ENCODE measurements around the gene FLNC. TPM values are rescaled to one million over a fixed set of nuclear protein-coding genes. Genes with fewer than 3 reads are reported as not detected.

FLNC gene
- total and polyA plus RNA-seq, 2 of the 13 experiments (the other 11 are each of a cell fraction or from before 2014, with no cell fraction given) = 0.02 TPM; not detected in 1

GRCh38 chr7:128902761-128903585 lies 72.8 kb downstream of the FLNC start (continued):
- TF ChIP-seq, protein P1, sequence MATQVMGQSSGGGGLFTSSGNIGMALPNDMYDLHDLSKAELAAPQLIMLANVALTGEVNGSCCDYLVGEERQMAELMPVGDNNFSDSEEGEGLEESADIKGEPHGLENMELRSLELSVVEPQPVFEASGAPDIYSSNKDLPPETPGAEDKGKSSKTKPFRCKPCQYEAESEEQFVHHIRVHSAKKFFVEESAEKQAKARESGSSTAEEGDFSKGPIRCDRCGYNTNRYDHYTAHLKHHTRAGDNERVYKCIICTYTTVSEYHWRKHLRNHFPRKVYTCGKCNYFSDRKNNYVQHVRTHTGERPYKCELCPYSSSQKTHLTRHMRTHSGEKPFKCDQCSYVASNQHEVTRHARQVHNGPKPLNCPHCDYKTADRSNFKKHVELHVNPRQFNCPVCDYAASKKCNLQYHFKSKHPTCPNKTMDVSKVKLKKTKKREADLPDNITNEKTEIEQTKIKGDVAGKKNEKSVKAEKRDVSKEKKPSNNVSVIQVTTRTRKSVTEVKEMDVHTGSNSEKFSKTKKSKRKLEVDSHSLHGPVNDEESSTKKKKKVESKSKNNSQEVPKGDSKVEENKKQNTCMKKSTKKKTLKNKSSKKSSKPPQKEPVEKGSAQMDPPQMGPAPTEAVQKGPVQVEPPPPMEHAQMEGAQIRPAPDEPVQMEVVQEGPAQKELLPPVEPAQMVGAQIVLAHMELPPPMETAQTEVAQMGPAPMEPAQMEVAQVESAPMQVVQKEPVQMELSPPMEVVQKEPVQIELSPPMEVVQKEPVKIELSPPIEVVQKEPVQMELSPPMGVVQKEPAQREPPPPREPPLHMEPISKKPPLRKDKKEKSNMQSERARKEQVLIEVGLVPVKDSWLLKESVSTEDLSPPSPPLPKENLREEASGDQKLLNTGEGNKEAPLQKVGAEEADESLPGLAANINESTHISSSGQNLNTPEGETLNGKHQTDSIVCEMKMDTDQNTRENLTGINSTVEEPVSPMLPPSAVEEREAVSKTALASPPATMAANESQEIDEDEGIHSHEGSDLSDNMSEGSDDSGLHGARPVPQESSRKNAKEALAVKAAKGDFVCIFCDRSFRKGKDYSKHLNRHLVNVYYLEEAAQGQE (IDR thresholded peaks at IDR 0.05; ENCODE audit: borderline replicate concordance in 1 of 2, low read depth in 1 of 2, low read length in 2 of 2) = no peak
- TF ChIP-seq, protein P2, sequence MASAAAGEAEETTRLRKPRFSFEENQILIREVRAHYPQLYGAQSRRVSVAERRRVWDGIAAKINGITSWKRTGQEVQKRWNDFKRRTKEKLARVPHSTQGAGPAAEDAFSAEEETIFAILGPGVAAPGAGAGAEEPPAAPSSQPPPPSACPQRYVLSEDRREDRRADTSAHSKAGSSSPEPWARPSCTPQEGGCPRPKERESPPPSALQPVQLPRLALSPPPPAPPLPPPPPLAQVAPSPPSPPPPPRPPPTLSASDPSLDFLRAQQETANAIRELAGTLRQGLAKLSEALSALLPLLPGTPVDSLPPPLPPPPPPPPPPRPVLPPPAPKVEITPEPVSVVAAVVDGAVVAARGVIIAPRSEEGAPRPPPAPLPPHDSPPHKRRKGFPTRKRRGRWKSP (CRISPR knock-in tag; IDR thresholded peaks at IDR 0.05) = no peak
- TF ChIP-seq ZC3H13 (CRISPR knock-in tag; IDR thresholded peaks at IDR 0.05) (no peak), SYNCRIP (IDR thresholded peaks at IDR 0.05; ENCODE audit: insufficient read depth, low read depth, low read length) (no peak), SNAI1 (CRISPR knock-in tag; IDR thresholded peaks at IDR 0.05; ENCODE audit: borderline replicate concordance) (no peak)
